Activated effector memory CD4-positive, alpha-beta T cell treated with anti-CD3 and anti-CD28 coated beads, Interleukin-2, amount 50 U/mL, for 16 hours (primary cell): ENCODE measurements around the gene TEN1.
"Not testable (repeated sequence)": the region's sequence is repeated elsewhere in the genome, so short reads cannot be mapped to it uniquely, and the experiment has no call there.

Experiments
- DNase-seq: peaks from one replicate; pipeline ENCODE4 v3.0.0-alpha.2; 2020

The TEN1 gene

DNA sequence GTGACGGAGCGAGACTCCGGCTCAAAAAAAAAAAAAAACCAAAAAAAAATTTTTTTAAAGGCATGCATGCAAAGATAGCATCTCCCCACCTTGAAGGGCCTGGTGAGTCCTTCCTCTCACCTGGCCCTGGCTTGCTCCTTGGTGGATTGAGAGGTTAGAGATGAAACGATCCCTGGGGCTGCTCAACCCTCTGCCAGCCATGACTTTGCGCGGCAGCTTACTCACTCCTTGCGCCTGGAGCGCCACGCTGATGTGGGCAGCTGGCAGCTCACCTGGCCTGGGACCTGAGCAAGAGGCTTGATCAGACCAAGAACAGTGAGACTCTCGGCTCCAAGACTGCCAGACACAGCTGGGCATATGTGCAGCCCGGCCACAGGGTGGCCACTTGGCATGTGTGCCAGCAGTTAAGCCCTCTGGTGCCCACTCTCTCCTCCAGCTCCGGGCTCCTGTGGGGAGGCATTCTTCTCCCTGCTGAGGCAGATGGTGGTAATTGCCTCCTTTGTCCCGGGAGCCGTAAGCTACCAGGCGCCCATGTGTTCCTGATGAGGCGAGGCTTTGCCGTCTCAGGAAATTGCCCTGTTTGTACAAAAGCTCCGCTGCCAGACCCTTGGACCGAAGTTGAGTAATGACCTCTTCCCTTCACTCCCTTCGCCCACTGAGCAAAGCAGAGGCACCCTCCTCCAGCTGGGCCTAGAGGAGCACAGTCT, 53.2 kb downstream of the TEN1 start:
- no peak for DNase-seq

DNA sequence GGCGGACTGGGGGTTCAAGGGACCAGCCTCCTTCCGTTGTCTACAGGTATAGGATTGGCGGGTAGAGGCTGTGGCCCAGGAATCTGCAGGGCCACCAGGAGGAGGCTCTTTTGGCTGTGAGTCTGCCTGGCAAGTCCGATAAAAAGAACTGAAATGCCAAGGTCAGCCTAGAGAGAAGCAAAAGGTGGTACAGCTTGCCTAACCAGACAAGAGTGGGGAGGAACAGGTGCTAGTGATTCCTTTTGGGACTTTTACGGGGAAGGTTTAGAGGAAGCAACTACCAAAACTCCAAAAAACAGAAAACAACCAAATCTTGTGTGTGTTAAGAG, 53.7 kb downstream of the TEN1 start:
- no peak for DNase-seq

DNA sequence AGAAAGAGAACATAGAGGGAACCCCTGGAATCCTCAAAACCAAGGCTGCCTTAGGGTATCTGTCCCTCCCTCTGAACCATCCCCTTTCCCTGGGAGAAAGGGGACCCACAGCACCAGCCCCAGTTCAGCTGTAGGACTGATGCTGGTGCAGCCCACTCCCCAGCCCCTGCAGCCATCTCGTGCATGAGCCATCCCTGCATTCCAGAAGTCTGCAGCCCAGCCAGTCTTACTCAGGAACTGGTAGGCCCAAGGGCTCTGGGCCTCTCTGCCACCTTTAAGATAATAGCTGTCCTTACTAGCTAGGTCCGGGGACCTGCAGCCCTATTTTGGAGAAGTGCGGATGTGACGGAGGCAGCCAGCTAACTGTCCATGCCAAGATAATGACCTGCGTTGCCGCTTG, 54.1 kb downstream of the TEN1 start:
- no peak for DNase-seq

DNA sequence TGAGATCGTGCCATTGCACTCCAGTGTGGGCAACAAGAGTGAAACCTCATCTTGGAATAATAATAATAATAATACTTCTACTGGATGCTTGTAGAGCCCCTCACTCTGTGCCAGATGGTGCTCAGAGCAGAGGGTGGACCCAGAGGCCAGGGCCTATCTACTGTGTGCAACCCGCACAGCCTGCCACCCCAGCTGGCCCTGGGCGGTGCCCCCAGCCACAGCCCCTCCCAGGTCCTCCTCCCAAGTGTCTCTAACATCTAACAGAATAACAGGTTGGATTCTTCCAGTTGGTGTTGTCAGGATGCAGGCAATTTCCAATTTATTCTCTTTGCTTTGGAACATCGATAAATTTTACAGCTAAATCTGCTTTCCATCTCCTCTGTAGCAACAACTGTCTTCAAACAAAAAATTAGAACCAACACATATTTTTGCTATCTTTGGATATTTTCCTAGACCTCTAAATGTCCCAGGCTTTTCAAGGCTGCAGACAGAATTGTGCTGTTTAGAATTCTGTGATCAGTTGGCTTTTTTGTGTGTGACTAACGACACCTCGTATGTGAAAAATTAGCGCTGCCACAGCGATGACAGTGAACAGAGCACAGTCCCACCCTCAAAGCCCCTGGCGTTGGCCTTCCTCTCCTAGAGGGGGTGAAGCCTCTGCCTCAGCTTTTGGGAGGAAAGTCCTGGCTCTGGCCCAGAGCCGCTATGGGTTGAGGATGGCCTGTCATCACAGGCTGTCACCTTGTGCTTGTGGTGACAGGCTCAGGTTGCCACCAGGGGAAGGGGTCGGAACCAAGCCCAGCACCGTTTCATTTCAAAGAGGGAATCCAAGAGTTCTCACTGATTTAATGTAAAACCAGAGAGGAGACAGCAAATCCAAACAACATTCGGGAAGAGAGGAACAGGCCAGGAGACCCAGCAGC, 55.6 kb downstream of the TEN1 start:
- DNase-seq: no peak

DNA sequence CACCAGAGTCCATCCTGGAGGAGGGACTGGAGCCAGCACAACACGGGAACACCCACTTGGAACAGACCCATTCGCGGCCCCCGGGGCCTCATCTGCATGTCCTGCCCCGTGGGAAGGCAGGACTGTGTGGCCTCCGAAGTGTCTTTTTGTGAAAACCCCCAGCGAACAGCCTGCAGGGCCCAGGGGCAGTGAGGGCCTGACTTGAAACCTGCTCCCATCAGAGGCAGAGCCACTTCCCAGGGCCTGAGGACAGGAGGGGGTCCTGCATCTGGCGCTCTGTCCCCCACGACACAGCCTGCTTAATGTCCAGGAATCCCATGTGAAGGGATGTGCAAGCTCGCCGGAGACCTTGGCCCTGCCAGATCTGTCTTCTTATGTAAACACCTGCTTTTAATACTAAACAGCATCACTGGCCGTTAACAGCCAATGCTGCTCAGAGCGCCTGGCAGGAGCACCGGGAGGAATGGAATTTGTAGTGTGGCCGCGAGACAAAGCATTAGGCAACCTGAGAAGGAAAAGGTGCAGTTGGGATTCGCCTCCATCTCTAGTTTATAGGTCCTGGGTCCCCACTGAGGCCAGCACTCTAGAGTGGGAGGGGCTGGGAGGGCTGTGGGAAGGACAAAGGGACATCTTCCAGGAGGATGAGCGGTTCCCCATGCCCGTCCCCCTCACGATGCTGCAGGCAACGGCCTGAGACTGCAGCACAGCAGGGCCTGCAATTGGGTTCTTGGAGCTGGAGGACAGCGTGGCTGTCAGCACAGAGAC, 57.6 kb downstream of the TEN1 start:
- no peak for DNase-seq

DNA sequence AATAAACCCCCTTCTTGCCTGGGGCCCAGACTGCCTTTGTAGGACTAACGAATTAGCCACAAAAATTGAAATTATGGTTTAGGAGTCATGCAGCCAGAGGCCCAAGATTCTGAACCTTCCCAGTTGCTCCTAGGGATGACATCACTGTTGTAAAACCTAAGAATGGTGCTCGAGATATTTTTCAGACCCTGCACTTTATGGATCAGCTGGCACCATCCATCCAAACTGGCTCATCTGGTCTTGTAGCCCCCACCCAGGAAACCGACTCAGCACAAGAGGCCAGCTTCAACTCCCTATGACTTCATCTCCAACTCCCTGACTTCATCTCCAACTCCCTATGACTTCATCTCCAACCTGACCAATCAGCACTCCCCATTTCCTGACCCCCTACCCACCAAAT, 59.0 kb downstream of the TEN1 start:
- no peak for DNase-seq

DNA sequence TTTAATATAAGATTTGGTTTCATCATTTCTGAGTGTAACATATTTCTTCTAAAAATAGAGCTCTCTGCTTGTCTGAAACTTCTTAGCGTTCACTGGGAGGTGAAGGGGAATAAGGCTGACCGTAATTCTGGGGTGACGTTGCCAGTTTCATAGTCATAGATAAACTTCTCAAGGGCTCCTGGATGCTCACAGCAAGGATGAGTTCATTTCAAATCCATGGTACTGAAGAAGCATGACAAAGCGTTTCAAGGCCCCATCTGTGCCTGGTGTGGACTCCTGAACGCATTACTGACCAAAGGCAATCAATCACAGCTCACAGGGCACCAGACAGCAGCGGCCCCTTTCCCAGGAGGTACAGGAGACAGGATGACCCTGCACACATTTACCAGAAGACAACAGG, 60.1 kb downstream of the TEN1 start:
- DNase-seq: no peak

DNA sequence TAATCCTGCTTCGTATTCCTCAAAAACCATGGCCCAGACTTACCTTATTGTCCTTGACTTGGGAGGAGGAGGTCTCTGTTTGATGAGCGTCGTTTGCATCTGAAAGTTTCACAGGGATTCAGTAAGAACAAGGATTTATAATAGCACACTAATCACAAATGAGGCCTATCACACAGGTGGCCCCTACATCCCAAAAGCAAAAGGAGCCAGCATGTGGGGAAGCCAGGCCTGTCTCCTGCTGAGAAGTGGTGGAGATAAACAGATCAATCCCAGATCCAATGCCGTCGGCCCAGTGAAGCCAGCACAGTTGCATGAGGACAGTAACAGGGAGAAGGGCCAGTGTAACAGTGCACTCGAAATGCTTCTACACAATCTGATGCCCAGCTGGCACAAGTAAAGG, 61.3 kb downstream of the TEN1 start:
- no peak for DNase-seq

DNA sequence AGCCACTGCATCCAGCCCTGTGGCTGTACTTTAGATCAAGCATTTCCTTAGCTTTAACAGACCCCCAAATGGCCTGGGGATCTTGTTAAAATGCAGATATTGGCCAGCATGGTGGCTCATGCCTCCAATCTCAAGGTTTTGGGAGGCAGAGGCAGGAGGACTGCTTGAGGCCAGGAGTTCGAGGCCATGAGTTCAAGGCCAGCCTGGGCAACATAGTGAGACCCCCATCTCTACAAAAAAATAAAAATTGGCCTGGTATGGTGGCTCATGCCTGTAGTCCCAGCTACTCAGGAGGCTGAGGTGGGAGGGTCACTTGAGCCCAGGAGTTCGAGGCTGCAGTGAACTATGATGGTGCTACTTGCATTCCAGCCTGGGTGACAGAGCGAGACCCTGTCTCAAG, 63.8 kb downstream of the TEN1 start:
- not testable (repeated sequence) for DNase-seq

DNA sequence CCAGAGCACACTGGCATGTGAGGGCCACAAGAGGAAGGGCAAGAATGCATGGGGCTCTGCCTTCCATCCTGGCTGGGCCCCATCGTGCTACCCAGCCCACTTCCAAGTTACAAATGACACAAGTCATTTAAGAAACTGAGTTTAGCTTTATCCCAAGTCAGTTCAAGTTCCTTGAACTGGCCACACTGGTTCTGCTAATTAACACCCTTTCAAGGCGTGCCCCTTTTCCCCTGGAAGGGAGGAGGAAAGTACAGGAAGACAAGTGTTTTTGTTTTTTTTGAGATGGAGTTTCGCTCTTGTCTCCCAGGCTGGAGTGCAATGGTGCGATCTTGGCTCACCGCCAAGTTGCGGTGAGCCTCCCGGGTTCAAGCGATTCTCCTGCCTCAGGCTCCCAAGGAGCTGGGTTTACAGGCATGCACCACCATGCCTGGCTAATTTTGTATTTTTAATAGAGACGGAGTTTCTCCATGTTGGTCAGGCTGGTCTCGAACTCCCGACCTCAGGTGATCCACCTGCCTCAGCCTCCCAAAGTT, 65.5 kb downstream of the TEN1 start:
- not testable (repeated sequence) for DNase-seq

DNA sequence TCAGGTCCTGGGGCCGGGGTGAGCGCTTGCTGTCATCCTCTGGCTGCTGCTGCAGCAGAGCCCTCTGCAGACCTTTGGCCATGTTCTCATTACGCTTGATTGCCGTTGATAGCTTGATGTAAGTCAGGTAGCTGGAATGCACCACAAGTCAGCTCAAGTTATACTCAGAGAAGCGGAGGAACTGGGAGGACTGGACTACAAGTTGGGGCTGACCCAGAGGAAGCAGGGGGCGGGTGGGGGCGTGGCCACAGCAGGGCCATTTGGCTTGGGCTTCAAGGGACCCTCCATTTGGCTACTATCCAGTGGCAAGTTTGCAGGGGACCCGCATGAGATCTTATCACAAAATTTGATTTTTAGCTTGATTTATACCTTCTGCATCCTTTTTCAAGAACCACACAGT, 67.0 kb downstream of the TEN1 start:
- no peak for DNase-seq

DNA sequence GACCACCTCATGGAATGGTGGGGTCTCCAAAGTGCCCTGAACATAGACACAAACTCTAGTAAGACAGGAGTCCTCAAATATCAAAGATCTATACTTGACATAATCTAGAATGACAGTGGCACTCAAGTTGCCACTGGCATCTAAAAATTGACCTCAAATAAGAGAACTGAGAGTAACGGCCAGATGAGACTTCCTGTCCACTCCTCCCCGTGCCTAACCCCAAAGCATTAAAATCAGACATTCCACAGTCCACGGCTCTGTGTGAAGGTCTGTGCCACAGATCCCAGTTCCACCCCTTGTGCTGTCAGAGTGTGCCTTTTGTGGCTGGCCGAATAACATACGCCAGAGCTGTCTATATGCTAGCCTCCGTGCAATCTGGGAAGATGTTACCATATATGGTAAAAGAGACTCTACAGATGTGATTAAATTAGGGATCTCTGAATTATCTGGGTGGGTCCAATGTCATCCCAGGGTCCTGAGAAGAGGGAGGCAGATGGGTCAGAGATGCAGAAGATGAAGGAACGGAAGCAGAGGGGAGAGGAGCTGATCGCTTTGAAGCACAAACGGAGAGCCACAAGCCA, 69.1 kb downstream of the TEN1 start:
- no peak for DNase-seq

DNA sequence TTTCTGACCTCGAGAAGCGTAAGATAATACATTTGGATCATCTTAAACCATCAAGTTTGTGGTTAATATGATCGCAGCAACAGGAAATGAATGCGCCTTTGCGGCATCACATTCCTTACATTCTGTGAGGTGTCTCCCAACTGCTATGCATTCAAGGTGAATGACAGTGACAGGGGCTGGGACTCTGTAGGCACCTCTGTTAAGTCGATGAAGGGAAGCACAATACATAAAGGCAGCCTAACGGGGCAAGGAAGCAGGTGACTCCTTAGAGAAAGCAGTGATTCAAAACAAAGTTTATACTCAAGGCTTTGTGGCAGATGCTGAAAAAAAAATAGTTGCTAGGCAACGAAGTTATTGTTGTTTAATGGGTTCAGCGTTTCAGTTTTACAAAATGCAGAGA, 69.7 kb downstream of the TEN1 start:
- no peak for DNase-seq

DNA sequence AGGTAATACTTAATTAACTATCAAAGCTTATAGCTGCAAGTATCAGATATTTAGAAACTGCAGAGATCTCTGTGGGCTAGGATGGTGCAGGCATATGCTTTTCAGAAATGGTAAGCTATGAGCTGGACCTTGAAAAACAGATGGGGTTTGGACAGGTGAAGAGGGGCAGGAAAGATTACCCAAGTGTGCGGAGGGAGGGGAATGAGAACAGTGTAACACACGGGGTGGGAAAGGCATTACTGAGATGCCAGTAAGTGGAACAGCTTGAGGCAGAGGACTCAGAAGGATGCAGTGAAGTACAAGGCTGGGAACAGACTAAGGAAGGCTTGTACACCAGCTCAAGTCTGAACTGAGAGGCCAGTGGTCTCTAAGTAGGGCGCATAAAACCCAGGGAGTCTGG, 70.2 kb downstream of the TEN1 start:
- DNase-seq: no peak

DNA sequence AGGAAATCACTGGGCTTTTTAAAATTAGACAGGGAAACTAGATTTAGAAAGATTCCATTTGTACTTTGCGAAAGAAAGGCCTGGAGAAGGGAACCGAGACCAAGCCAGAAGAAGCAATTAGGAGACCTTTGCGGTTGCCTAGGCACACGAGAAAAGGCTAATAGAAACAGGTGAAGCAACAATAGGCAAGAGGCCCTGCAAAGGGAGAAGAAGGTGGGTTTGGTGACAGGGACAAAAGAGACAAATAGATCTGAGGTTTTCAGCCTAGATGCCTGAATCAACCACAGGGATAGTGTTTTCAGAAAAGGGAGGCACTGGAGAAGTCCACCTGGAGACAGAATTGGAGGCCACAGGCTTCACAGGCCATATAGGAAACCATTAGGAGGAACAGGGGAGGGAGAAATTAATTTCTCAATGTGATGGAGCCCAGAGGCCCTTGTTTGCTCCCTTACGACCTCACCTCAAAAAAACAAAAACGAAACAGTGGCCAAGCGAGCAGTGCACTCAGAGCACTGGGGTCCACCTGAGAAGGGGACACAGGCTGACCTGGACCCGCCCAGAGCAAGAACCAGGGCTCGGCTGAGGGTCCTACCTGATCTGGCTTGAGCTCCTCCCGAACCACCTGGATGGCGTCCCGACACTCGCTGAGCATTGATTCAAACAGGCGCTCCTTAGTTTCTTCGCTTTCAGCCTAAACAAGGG, 70.9 kb downstream of the TEN1 start:
- no peak for DNase-seq
